Activated T-helper 2 cell treated with anti-CD3 and anti-CD28 coated beads, Interferon-gamma antibody, Interleukin-2, Interleukin-4, amounts not matched to agents 10 μg/mL and 5 μg/mL and 100 μg/mL, durations not matched to agents 14 hours and 24 hours and 36 hours (primary cell): Measurements from ENCODE around the gene EYS. TPM values are rescaled to one million over a fixed set of nuclear protein-coding genes. Genes with fewer than 3 reads are reported as not detected.

Source experiments
- DNase-seq: peaks from one replicate; pipeline ENCODE4 v3.0.0; 2021; ENCODE audit warnings: low spot score
- H3K27ac Mint-ChIP-seq: one replicate; pipeline ENCODE4 v1.8.0; 2021; ENCODE audit warnings: mixed read lengths
- H3K27me3 Mint-ChIP-seq: one replicate; pipeline ENCODE4 v1.8.0; 2021; ENCODE audit warnings: low read depth, mixed read lengths
- H3K36me3 Mint-ChIP-seq: one replicate; pipeline ENCODE4 v1.8.0; 2021; ENCODE audit warnings: low read depth, mixed read lengths
- H3K4me1 Mint-ChIP-seq: one replicate; pipeline ENCODE4 v1.8.0; 2021; ENCODE audit warnings: low read depth, mixed read lengths
- H3K4me3 Mint-ChIP-seq: one replicate; pipeline ENCODE4 v1.8.0; 2021; ENCODE audit warnings: low read depth, mild to moderate bottlenecking, moderate library complexity, mixed read lengths
- H3K9me3 Mint-ChIP-seq: one replicate; pipeline ENCODE4 v1.8.0; 2021; ENCODE audit warnings: mixed read lengths
- intact Hi-C: fragments of 100-400 bp; cut with micrococcal nuclease; formaldehyde crosslinking; loops from one replicate; pipeline ENCODE4 v1.15.1; 2023
- total RNA-seq: library from RNA; stranded (reverse); gene quantifications from 2 replicates; pipeline ENCODE4 v1.2.3, GENCODE V29; 2022

Gene EYS
- total RNA-seq, 1 donor from 2014 or later: not detected

- Mint-ChIP-seq H3K27me3 (no peaks in the 10 kb centered on the region), H3K27ac (no peak overlapping the region), H3K36me3 (no peaks in the 10 kb centered on the region), H3K4me3 (no peak overlapping the region), H3K9me3 (peaks cover 15% of the 10 kb centered on the region), H3K4me1 (no peaks in the 10 kb centered on the region)
- DNase-seq: no peak
- intact Hi-C loops: no loop called here
Measured at GRCh38 chr6:64872633-64873032, 834.4 kb downstream of the EYS start.

- H3K4me3 Mint-ChIP-seq: no peak overlapping the region
- no peaks in the 10 kb centered on the region for H3K27me3 Mint-ChIP-seq
- no peak overlapping the region for H3K27ac Mint-ChIP-seq
- no peaks in the 10 kb centered on the region for H3K4me1 Mint-ChIP-seq
- peaks cover 18% of the 10 kb centered on the region for H3K9me3 Mint-ChIP-seq
- no peak for DNase-seq
- no peaks in the 10 kb centered on the region for H3K36me3 Mint-ChIP-seq
- intact Hi-C loops: no loop called here
Measured at GRCh38 chr6:64861039-64861651, 845.9 kb downstream of the EYS start.

GRCh38 chr6:64860203-64860602, 846.8 kb downstream of the EYS start:
- peaks cover 25% of the 10 kb centered on the region for H3K9me3 Mint-ChIP-seq
- intact Hi-C loops: no loop called here
- H3K4me1 Mint-ChIP-seq: no peaks in the 10 kb centered on the region
- no peaks in the 10 kb centered on the region for H3K36me3 Mint-ChIP-seq
- DNase-seq: no peak
- no peak overlapping the region for H3K27ac Mint-ChIP-seq
- H3K27me3 Mint-ChIP-seq: no peaks in the 10 kb centered on the region
- no peak overlapping the region for H3K4me3 Mint-ChIP-seq

DNA sequence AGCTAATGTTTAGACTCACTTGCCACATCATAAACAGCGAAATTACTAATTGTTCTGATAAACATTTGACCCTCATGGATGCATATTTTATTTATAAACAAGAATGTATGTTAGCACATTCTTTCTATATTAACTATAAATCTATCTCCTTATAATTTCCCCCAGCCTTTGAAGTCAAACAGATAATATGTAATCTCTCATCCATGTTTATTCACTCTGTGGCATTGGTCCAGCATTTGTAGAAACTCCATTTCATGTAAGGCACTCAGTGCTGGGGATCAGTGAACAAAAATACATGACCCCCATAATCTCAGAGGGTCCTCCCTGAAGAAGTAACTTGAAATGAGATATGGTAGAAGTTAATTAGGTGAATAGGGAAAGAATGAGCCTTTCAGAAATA, 856.9 kb downstream of the EYS start:
- H3K27me3 Mint-ChIP-seq: no peaks in the 10 kb centered on the region
- H3K9me3 Mint-ChIP-seq: peaks cover 37% of the 10 kb centered on the region
- no peaks in the 10 kb centered on the region for H3K4me1 Mint-ChIP-seq

GRCh38 chr6:64848467-64848866, 858.6 kb downstream of the EYS start:
- H3K4me3 Mint-ChIP-seq: no peak overlapping the region
- DNase-seq: no peak
- intact Hi-C loops: no loop called here
- peaks cover 40% of the 10 kb centered on the region for H3K9me3 Mint-ChIP-seq
- H3K27me3 Mint-ChIP-seq: no peaks in the 10 kb centered on the region
- no peaks in the 10 kb centered on the region for H3K4me1 Mint-ChIP-seq
- H3K27ac Mint-ChIP-seq: no peak overlapping the region
- no peaks in the 10 kb centered on the region for H3K36me3 Mint-ChIP-seq

More for the DNA sequence above, 856.9 kb downstream of the EYS start:
- Mint-ChIP-seq H3K27ac (no peak overlapping the region), H3K36me3 (no peaks in the 10 kb centered on the region), H3K4me3 (no peak overlapping the region)
- DNase-seq: no peak
- intact Hi-C loops: no loop called here

DNA sequence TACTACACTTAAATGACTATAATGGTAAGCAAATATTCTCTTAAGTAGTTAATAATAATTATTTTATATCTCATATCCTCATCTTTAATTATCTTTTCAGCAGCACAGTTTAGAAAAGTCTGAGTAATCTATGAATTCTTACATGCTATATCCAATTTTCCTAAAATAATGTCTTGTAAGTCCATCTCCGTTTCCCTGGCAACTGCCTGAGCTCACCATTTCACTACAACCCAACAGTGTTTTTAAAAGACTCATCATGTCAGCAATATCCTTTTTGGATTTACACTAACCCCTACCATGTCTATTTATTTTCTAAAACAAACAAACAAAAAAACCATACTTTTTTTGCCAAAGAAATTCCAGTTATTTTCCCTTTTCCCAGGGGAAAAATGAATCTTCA, 859.6 kb downstream of the EYS start:
- intact Hi-C loops: no loop called here
- Mint-ChIP-seq H3K36me3 (no peaks in the 10 kb centered on the region), H3K9me3 (peaks cover 42% of the 10 kb centered on the region), H3K27ac (no peak overlapping the region), H3K27me3 (no peaks in the 10 kb centered on the region), H3K4me1 (no peaks in the 10 kb centered on the region), H3K4me3 (no peak overlapping the region)
- no peak for DNase-seq

DNA sequence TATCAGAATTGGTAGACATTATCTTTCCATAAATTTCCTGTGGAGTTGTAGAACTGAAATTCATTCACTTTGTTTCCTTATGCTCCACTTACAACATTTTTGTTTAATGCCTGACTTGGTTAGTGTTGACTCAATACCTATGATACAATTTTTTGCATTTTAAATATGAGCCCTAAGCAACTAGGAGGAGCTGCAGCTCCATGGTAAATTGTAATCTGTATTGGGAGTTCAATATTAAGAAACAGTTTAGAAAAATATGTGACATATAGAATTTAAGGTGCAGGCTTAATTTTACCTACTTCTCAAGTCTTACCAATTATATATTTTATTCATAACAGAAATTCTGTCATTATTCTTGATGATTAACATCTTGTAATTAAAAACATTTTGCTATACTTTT, 868.3 kb downstream of the EYS start:
- H3K9me3 Mint-ChIP-seq: peaks cover 16% of the 10 kb centered on the region
- intact Hi-C loops: no loop called here
- no peaks in the 10 kb centered on the region for H3K36me3 Mint-ChIP-seq
- H3K4me3 Mint-ChIP-seq: no peak overlapping the region
- no peaks in the 10 kb centered on the region for H3K27me3 Mint-ChIP-seq
- H3K4me1 Mint-ChIP-seq: no peaks in the 10 kb centered on the region
- DNase-seq: no peak
- H3K27ac Mint-ChIP-seq: no peak overlapping the region

- Mint-ChIP-seq H3K36me3 (no peaks in the 10 kb centered on the region), H3K9me3 (peaks cover 12% of the 10 kb centered on the region), H3K4me1 (no peaks in the 10 kb centered on the region), H3K27me3 (no peaks in the 10 kb centered on the region), H3K27ac (no peak overlapping the region), H3K4me3 (no peak overlapping the region)
- no peak for DNase-seq
- intact Hi-C loops: no loop called here
Measured at GRCh38 chr6:64831680-64832079, 875.3 kb downstream of the EYS start.

DNA sequence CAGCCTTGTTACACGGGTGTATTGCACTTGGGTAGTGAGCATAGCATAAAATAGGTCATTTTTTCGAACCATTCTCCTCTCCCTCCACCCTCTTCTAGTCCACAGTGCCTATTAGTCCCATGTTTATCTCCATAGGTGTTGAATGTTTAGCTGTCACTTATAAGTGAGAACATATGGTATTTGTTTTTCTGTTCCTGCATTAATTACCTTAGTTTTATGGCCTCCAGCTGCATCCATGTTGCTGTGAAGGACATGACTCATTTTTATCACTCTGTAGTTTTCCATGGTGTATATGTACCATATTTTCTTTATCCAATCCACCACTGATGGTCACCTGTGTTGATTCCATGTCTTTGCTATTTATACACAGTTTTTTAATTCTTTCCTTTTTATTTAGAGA, 889.5 kb downstream of the EYS start:
- no peak for DNase-seq
- H3K27ac Mint-ChIP-seq: no peak overlapping the region
- no peaks in the 10 kb centered on the region for H3K4me1 Mint-ChIP-seq
- H3K36me3 Mint-ChIP-seq: no peaks in the 10 kb centered on the region
- intact Hi-C loops: no loop called here
- H3K9me3 Mint-ChIP-seq: peaks cover 4% of the 10 kb centered on the region
- no peak overlapping the region for H3K4me3 Mint-ChIP-seq
- H3K27me3 Mint-ChIP-seq: no peaks in the 10 kb centered on the region

- intact Hi-C loops: no loop called here
- Mint-ChIP-seq H3K9me3 (peaks cover 4% of the 10 kb centered on the region), H3K36me3 (no peaks in the 10 kb centered on the region), H3K4me1 (no peaks in the 10 kb centered on the region), H3K27ac (no peak overlapping the region), H3K4me3 (no peak overlapping the region), H3K27me3 (no peaks in the 10 kb centered on the region)
- DNase-seq: no peak
Measured at GRCh38 chr6:64815718-64816117, 891.3 kb downstream of the EYS start.

- H3K4me3 Mint-ChIP-seq: no peak overlapping the region
- intact Hi-C loops: no loop called here
- H3K36me3 Mint-ChIP-seq: no peaks in the 10 kb centered on the region
- no peaks in the 10 kb centered on the region for H3K4me1 Mint-ChIP-seq
- no peaks in the 10 kb centered on the region for H3K27me3 Mint-ChIP-seq
- no peaks in the 10 kb centered on the region for H3K9me3 Mint-ChIP-seq
- DNase-seq: no peak
- H3K27ac Mint-ChIP-seq: no peak overlapping the region
Measured at GRCh38 chr6:64812138-64812537, 894.9 kb downstream of the EYS start.

DNA sequence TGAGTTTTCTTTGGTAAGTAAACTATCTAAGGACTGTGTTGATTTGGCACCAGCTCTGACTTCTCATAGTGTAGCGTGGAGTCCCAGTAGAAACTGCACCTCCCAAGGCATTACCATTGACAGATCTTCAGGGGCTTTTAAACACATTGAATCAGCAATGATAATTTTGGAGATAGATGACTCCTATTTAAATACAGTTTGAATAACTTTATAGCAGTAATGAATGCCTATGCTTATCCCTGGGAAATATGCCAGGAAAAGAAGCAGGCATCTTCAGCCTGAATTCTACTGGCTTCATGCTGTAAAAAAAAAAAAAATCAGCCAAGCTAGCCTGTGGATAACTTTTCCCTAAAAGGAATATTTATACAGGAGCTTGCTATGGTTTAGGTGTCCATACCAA, 895.9 kb downstream of the EYS start:
- H3K9me3 Mint-ChIP-seq: no peaks in the 10 kb centered on the region
- intact Hi-C loops: no loop called here
- H3K4me1 Mint-ChIP-seq: no peaks in the 10 kb centered on the region
- H3K27ac Mint-ChIP-seq: no peak overlapping the region
- H3K4me3 Mint-ChIP-seq: no peak overlapping the region
- DNase-seq: no peak
- no peaks in the 10 kb centered on the region for H3K27me3 Mint-ChIP-seq
- no peaks in the 10 kb centered on the region for H3K36me3 Mint-ChIP-seq

- no peaks in the 10 kb centered on the region for H3K4me1 Mint-ChIP-seq
- H3K36me3 Mint-ChIP-seq: no peaks in the 10 kb centered on the region
- H3K4me3 Mint-ChIP-seq: no peak overlapping the region
- no peak for DNase-seq
- no peak overlapping the region for H3K27ac Mint-ChIP-seq
- H3K27me3 Mint-ChIP-seq: no peaks in the 10 kb centered on the region
- intact Hi-C loops: no loop called here
- H3K9me3 Mint-ChIP-seq: no peaks in the 10 kb centered on the region
Measured at GRCh38 chr6:64807785-64808184, 899.2 kb downstream of the EYS start.
